OCI-LY3 (cell line): Measurements from ENCODE around the gene FANCE.

ENCODE experiments used
- H2AFZ ChIP-seq: fragments of 200-600, 300-600 bp; shearing (Covaris generic); 2 replicates; pipeline ENCODE4 v1.6.0; 2014; ENCODE audit warnings: antibody characterized with exemption, low read depth, low read length
- H3K27ac ChIP-seq: fragments of 200-600, 300-600 bp; sonication (generic); 2 replicates; pipeline ENCODE4 v1.5.1; 2014; ENCODE audit warnings: mild to moderate bottlenecking, low read length, moderate library complexity, mixed read lengths
- H3K27me3 ChIP-seq: fragments of 200-600, 300-600 bp; sonication (generic); 2 replicates; pipeline ENCODE4 v1.6.1; 2014; ENCODE audit warnings: low read depth, low read length, mixed read lengths
- H3K36me3 ChIP-seq: fragments of 200-600, 300-600 bp; sonication (generic); replicated peaks from 2 replicates; pipeline ENCODE3; 2014; ENCODE audit warnings: low read depth, low read length, mixed read lengths
- H3K4me1 ChIP-seq: fragments of 300-600, 200-600 bp; sonication (generic); 2 replicates; pipeline ENCODE4 v1.6.1; 2014; ENCODE audit warnings: low read length, mixed read lengths
- H3K4me2 ChIP-seq: fragments of 200-600, 300-600 bp; sonication (generic); 2 replicates; pipeline ENCODE4 v1.6.1; 2014; ENCODE audit warnings: low read length, mixed read lengths
- H3K4me3 ChIP-seq: fragments of 300-600, 200-600 bp; sonication (generic); 2 replicates; pipeline ENCODE4 v1.5.1; 2014; ENCODE audit warnings: antibody characterized with exemption, mild to moderate bottlenecking, low read length, moderate library complexity
- H3K79me2 ChIP-seq: fragments of 300-600, 200-600 bp; shearing (Covaris generic); 2 replicates; pipeline ENCODE4 v1.6.1; 2014; ENCODE audit warnings: mild to moderate bottlenecking, low read length, mixed read lengths
- H3K9ac ChIP-seq: fragments of 300-600, 200-600 bp; shearing (Covaris generic); 2 replicates; pipeline ENCODE4 v1.6.0; 2014; ENCODE audit warnings: mild to moderate bottlenecking, low read length, moderate library complexity
- H3K9me3 ChIP-seq: fragments of 200-600, 300-600 bp; shearing (Covaris generic); 2 replicates; pipeline ENCODE4 v1.6.1; 2014; ENCODE audit warnings: low read length, mixed read lengths; ENCODE audit not compliant: insufficient read depth
- H4K20me1 ChIP-seq: fragments of 200-600, 300-600 bp; sonication (generic); 2 replicates; pipeline ENCODE4 v1.6.1; 2016; ENCODE audit warnings: low read length, mixed read lengths; ENCODE audit not compliant: insufficient read depth
- EZH2phosphoT487 ChIP-seq: fragments of 200-600 bp; shearing (Covaris generic); IDR thresholded peaks from 2 replicates; pipeline ENCODE4 v1.6.1; 2018; ENCODE audit warnings: antibody characterized with exemption, mixed run types, low read depth
- TF ChIP-seq, protein P1 (sequence below): fragments of 200-600, 300-600 bp; sonication (generic); IDR thresholded peaks from 2 replicates; pipeline ENCODE4 v1.5.1; 2014; ENCODE audit warnings: antibody characterized with exemption, low read length, low read depth

The FANCE gene

DNA sequence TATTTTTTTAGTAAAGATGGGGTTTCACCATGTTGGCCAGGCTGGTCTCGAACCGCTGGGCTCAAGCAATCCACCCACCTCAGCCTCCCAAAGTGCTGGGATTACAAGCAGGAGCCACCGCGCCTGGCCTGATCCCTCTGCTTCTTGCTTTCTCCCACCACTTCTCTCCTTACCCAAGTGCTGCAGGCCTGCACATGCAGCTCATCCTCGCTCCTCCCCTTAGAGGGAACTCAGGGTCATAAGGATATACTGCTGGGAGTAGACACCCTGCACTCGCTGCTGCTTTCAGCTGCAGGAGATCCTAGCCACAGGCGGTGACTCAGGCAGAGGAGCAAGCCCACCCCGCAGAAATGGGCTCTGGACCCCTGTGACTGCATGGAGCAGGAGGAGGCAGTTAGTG is 40.0 kb upstream of the FANCE start:
- Histone ChIP-seq H3K79me2 (no peaks in the 10 kb centered on the region), H3K27ac (no peak overlapping the region), H4K20me1 (no peaks in the 10 kb centered on the region), H3K4me2 (no peak overlapping the region), H3K4me3 (no peak overlapping the region), H3K27me3 (no peaks in the 10 kb centered on the region), H3K9me3 (no peaks in the 10 kb centered on the region), H3K4me1 (0 out of 2 replicates have a peak, but pooled peaks cover 3% of the 10 kb centered on the region), H2AFZ (no peak overlapping the region), H3K36me3 (no peaks in the 10 kb centered on the region), H3K9ac (no peak overlapping the region)
- TF ChIP-seq EZH2phosphoT487 = no peak
- TF ChIP-seq, protein P1, sequence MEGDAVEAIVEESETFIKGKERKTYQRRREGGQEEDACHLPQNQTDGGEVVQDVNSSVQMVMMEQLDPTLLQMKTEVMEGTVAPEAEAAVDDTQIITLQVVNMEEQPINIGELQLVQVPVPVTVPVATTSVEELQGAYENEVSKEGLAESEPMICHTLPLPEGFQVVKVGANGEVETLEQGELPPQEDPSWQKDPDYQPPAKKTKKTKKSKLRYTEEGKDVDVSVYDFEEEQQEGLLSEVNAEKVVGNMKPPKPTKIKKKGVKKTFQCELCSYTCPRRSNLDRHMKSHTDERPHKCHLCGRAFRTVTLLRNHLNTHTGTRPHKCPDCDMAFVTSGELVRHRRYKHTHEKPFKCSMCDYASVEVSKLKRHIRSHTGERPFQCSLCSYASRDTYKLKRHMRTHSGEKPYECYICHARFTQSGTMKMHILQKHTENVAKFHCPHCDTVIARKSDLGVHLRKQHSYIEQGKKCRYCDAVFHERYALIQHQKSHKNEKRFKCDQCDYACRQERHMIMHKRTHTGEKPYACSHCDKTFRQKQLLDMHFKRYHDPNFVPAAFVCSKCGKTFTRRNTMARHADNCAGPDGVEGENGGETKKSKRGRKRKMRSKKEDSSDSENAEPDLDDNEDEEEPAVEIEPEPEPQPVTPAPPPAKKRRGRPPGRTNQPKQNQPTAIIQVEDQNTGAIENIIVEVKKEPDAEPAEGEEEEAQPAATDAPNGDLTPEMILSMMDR = no peak

DNA sequence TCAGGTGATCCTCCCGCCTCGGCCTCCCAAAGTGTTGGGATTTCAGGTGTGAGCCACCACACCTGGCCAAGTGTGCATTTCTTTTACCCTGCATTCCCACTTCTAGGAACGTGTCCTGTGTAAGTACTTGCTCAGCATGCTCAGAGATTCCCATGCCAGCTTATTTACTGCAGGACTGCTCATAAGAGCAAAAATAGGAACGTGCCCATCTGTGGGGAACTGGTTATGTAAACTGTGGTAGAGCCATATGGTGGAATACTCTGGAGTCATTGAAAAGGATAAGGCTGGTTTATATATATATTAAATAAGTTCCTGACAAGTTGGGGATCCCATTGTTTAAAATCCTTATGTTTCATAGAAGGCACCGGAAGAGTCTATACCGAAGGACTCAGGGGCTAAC is 38.2 kb upstream of the FANCE start:
- Histone ChIP-seq H3K36me3 (no peaks in the 10 kb centered on the region), H3K9me3 (no peaks in the 10 kb centered on the region), H3K4me1 (0 out of 2 replicates have a peak, but pooled peaks cover 3% of the 10 kb centered on the region)

DNA sequence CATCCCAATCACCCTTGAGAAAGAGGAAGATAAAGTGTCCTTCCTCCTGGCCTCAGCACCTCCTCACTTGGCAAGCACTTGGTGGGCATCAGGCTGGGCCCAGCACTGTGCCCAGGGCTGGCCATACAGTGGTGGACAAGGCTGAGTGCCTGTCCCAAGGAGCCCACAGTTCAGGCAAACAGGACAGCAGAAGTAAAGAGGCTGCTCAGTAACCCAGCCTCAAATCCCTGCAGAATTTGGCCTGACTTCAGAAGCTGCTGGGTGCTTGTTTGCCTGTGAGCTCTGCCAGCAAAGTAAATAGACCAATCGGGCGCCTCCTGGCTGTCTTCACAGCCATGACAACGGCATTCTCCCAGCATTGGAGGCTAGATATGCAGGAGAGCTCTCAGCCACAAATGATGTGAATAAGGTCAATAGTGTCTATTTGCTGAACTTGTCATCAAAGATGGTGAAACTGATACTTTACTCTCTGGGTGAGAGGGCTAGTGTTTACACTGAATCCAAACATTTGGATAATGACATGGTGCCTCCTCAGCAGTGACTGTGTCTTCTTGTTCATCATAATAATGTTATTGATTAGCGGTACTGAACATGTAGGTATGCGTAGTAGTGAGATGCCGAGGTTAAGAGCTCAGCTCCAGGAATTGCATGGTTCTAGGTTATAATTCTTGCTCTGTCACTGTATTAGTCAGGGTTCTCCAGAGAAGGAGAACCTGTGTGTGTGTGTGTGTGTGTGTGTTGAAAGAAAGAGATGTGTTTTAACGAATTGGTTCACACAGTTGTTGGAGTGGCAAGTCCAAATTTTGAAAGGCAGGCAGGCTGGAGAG is 36.9 kb upstream of the FANCE start:
- no peaks in the 10 kb centered on the region for H3K9me3 ChIP-seq
- no peak for TF ChIP-seq EZH2phosphoT487
- TF ChIP-seq, protein P1 = peak; percentile 48
- H4K20me1 ChIP-seq = no peaks in the 10 kb centered on the region
- no peak overlapping the region for H3K4me2 ChIP-seq
- no peaks in the 10 kb centered on the region for H3K27me3 ChIP-seq
- 0 out of 2 replicates have a peak, but pooled peaks cover 3% of the 10 kb centered on the region for H3K4me1 ChIP-seq
- no peak overlapping the region for H3K9ac ChIP-seq
- H3K79me2 ChIP-seq = no peaks in the 10 kb centered on the region
- H3K36me3 ChIP-seq = no peaks in the 10 kb centered on the region
- H3K4me3 ChIP-seq = no peak overlapping the region
- H2AFZ ChIP-seq = no peak overlapping the region
- no peak overlapping the region for H3K27ac ChIP-seq

More for the DNA sequence above, 38.2 kb upstream of the FANCE start:
- H3K27me3 ChIP-seq = no peaks in the 10 kb centered on the region
- no peak overlapping the region for H3K9ac ChIP-seq
- no peak overlapping the region for H3K27ac ChIP-seq
- no peaks in the 10 kb centered on the region for H4K20me1 ChIP-seq
- H3K4me3 ChIP-seq = no peak overlapping the region
- H3K4me2 ChIP-seq = no peak overlapping the region
- H2AFZ ChIP-seq = no peak overlapping the region
- H3K79me2 ChIP-seq = no peaks in the 10 kb centered on the region
- TF ChIP-seq, protein P1 = no peak
- no peak for TF ChIP-seq EZH2phosphoT487

DNA sequence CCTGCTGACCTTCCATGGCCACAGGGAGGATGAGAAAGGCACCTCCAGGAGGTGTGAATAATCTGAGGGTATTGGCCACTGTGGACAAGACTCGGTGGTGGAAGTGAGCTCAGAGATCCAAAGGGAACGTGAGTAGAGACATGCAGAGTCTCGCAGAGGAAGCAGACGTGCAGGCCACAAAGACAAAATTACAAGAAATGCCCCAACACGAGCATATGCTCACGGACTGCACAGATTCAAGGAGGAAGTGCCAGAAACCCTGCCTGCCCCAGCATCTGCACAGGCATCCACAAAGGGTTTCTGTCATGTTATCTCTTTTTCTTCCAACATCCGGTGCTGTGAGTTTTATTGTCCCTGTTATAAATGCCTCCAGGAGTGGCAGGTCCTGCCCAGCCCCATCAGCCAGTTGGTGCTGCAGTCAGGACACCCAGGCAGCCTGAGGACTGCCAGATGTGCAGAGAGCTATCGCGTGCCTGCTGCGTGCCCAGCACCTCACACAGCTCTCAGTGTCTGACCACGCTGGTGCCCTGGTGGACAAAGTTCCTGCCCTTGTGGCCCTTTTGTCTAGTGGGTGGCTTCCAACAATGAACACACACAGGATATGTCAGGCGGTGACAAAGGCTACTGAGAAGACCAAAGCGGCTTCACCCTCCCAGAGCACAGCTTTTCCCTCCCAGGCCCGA is 34.0 kb upstream of the FANCE start:
- Histone ChIP-seq H3K36me3 (no peaks in the 10 kb centered on the region), H3K9ac (no peak overlapping the region), H3K27ac (no peak overlapping the region), H3K4me2 (no peak overlapping the region), H3K4me3 (no peak overlapping the region), H3K4me1 (no peaks in the 10 kb centered on the region), H2AFZ (no peak overlapping the region), H3K27me3 (no peaks in the 10 kb centered on the region), H4K20me1 (no peaks in the 10 kb centered on the region), H3K9me3 (no peaks in the 10 kb centered on the region), H3K79me2 (no peaks in the 10 kb centered on the region)
- TF ChIP-seq, protein P1 = no peak
- no peak for TF ChIP-seq EZH2phosphoT487
